NCI-H1694 (cell line): Measurements from ENCODE around the gene GRIP2.

Experiments used
- DNase-seq: peaks from one replicate; lab custom pipeline; 2025; lab: John Stamatoyannopoulos, UW

GRIP2 gene

DNA sequence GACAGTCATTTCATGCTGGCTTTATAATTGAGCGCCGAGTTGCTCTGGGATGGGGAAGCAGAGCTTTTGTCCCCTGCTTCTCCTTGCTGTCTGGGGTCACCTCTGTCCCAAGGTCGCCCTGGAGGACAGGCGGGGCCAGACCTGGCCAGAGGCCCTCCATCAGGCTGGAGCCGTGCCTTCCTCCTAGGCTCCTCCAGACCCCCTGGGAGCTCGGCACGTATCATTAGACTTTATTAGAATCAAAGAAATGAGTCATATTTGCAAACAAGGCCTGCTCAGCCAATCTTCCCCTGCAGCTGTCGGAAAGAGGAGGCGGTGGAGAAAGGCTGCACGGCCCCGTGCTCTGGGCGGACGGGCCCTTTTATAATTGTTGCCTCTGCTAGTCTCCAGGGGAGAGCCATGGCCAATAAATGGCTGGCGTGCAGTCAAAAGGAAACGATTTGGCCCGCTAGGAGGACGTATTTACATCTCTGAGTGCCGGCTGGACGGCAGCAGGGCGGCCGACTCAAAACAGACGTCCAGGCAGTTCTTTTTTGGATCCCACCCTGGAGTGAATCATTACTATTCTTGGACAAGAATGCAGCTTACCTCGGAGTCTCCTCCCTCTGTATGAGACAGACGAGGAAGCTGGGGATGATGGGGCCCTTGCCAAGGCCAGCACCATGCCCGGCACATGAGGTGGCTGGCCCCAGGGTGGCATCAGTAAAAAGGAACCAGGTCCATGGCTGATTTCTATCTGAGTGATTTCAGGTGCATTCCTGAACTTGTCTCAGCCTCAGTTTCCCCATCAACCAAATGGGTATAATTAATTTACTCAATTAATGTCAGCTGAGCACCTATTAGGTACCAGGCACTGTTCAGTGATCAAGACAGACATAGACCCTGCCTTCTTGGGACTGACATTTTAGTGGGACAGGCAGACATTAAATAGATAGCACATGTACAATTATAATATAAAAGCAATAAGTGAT, 87.1 kb downstream of the GRIP2 start:
- DNase-seq, result peak; percentile 7

GRCh38 chr3:14451844-14452739, 88.0 kb downstream of the GRIP2 start:
- no peak for DNase-seq

GRCh38 chr3:14450922-14451606, 89.1 kb downstream of the GRIP2 start:
- DNase-seq, result no peak

DNA sequence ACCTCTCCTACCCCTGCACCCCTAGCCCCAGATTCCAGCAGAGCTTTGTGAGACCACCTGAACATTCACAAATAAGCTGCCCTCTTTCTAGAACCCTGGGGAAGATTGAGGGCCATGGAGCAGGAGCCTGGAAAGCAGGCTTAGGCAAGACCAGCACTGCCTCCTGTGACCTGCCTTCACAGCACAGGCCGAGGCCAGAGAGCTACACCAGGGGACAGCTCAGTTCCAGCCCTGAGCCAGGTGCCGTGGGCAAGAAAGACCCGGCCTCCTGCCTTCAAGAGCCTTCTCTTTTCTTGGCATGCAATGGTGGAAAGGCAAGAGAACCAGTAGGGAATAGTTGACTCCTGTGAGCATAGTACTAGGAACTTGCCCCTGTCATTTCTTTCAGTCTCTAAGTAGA, 89.6 kb downstream of the GRIP2 start:
- DNase-seq, result no peak

GRCh38 chr3:14448756-14449727, 91.1 kb downstream of the GRIP2 start:
- DNase-seq, result no peak

GRCh38 chr3:14448063-14448462, 92.1 kb downstream of the GRIP2 start:
- no peak for DNase-seq

DNA sequence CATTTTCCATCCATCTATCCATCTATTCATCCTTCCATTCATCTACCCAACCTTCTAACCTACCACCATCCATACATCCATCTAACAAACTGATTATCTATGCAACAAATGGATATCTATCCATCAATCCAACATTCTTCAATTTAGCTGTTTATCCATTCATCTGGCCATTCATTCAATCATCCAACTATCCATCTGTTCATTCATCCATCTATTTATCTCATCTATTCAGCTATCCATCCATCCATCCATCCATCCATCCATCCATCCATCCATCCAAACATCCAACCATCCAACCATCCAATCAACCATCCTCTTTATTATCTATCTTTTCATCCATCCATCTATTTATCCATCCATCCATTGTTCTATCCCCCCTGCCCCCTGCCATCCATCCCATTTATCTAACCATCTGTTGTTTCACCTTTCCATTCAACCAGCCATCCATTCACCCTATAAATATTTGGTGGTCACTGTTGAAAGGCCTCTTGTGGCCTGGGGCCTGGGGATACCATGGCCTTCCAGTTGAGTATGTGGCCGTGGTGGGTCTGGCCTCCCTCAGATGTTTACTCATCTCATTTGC, 93.1 kb downstream of the GRIP2 start:
- DNase-seq, result no peak

- no peak for DNase-seq
These were observed 94.4 kb downstream of the GRIP2 start for GRCh38 chr3:14445773-14446172.

DNA sequence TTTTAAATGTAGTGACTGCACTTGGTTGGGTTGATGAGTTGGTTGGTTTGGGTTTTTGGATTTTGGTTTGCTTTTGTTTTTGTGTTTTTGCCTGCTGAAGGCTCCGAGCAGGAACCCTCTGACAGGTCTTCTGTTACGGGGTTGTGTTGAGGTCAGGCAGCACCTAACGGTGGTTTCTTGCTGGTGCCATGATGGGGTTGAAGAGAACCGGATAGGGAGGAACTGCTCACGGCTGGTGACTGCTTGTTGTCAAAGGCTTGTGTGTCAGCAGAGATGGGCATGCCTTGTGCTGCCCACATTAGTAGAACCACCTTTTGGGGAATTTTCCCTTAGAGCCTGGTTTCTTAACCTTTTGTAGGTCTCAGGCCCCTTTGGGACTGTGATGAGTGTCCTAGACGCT, 95.8 kb downstream of the GRIP2 start:
- no peak for DNase-seq

DNA sequence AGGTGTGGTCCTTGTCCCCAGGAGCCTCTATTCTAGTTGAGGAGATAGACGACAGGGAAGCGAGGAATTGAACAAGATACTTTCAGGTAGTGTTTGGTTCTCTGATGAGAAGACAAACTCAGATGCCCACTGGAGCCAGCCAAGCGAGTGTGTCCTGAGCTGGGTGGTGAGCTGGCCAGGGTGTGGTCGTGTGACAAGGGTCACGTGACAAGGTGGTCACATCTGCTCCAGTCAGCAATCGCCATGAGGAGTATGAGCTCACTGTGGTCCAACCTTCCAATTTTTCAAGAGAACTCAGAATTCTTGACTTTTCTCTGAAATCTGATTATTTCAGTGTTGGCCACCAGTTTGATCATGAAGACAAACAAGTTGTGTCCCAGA, 98.2 kb downstream of the GRIP2 start:
- DNase-seq, result no peak

DNA sequence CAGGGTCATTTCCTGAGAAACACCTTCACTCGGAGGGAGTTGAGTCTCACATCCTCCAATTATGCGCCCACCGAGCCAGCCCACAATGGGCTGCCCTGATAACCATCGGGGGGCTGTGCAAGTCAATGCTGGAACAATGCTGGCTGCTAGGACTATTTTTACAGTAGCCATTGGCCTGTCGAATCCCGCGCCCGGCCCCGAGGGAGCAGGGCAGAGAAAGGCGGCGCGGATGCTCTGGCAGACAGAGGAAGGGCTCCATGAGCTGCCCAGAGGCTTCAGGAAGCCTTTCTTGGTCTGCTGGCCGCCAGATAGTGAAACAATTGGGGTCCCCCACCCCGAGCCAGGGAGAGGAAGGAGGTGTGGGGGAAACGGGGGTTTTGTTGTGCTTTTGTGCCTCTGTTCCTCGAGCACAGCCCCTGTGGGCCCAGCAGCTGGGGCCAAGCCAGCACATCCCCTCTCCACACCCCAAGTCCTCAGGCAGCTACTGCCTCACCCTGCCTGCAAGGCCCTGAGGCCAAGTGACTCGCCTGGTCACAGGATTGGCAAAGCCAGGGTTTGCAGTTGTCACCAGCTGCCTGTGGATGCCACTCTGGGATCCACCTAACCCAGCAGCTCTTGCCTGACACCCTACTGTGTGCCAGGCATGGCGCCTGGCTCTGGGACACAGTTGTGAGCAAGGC, 98.8 kb downstream of the GRIP2 start:
- no peak for DNase-seq

DNA sequence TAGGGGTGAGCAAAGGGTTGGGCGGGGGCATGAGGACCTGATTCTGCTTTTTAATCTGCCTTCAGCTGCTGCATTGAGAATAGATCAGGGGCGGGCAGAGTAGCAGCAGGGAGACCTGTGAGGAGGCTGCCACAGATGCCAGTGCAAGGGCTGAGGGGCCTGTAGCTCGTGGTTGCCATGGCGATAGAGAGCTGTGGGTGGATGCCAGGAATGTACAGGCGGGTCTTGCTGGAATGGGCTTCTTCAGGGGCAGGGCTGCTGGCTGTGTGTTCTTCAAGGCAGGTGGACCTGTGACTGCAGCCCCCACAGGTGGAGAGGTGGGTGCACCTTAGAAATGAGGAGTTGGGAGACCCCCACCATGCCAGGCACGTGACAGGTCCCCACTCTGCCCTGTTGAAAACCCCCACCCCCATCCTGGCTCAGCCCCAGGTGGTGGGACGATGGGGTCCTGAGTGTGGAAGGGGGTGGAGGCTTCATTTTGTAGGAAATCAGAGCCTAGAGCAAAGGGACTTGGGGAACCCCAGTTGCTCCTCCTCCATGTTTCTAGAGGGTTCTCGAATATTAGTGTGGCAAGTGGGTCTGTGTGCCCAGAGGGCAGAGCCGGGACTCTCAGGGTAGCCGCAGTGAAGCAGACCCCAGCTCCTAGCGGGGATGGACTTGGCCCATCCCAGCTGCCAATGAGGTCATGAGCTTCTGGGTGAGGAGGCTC, 99.5 kb downstream of the GRIP2 start:
- peak; percentile 60 for DNase-seq

DNA sequence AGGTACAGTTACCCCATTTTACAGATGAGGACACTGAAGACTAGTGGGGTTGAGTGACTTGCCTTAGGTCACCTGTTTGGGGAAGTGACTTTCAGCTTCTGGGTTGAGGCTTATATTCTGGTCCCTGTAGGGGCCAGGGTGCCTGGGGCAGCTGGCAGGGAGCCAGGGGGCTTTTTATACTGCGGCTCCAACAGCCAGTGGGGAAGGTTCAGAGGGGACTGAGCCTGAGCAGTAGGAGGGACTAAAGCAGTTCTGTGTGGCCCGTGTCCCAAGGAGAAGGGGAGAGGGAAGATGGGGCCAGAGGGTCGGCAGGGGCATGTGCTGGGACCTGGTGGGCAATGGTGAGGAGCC, 100.0 kb downstream of the GRIP2 start:
- no peak for DNase-seq

GRCh38 chr3:14439501-14440167, 100.5 kb downstream of the GRIP2 start:
- peak; percentile 21 for DNase-seq
